Measurements from ENCODE around the gene RAB21. TPM values are rescaled to one million over a fixed set of nuclear protein-coding genes. Genes with fewer than 3 reads are reported as not detected.

RAB21 gene
- total and polyA plus RNA-seq, 2 of the 13 experiments (the other 11 are each of a cell fraction or from before 2014, with no cell fraction given): 4.4 to 50.9 TPM

- TF ChIP-seq HINFP (CRISPR knock-in tag; IDR thresholded peaks at IDR 0.05; ENCODE audit: low read depth) (no peak), ZNF354B (CRISPR knock-in tag; IDR thresholded peaks at IDR 0.05) (no peak), MAX (IDR thresholded peaks at IDR 0.05) (peak; percentile 54), HMG20A (CRISPR knock-in tag; IDR thresholded peaks at IDR 0.05; ENCODE audit: borderline replicate concordance) (peak; percentile 17; the same call in 1 of the 2 replicates), PRPF4 (IDR thresholded peaks at IDR 0.05; ENCODE audit: low read depth, low read length, poor library complexity, severe bottlenecking) (no peak)
These were observed 23.0 kb upstream of the RAB21 start (continued) for GRCh38 chr12:71731439-71732356.

GRCh38 chr12:71732357-71732712, 22.3 kb upstream of the RAB21 start:
- H3K4me3 ChIP-seq (replicated peaks in 1 of 3; ENCODE audit: insufficient read depth in 1 of 3, low read depth in 2 of 3, low read length in 3 of 3): peak overlapping the region; percentile 49 to 72 (median 62)
- CTCF ChIA-PET (ENCODE audit: low intra/inter-chr PET ratio, low total read pairs): interaction anchor here (1.5 kb wide), 1 partner anchor 15 kb away, joined by 7 read pairs; no protein-coding TSS in a partner anchor
- no peak for TF ChIP-seq ZFP62 (CRISPR knock-in tag; IDR thresholded peaks at IDR 0.05)
- TF ChIP-seq GATA4 (IDR thresholded peaks at IDR 0.05; ENCODE audit: borderline replicate concordance, low read depth): no peak
- no peak for TF ChIP-seq ZNF503 (CRISPR knock-in tag; IDR thresholded peaks at IDR 0.05)
- TF ChIP-seq ZNF839 (CRISPR knock-in tag; IDR thresholded peaks at IDR 0.05; ENCODE audit: borderline replicate concordance): no peak
- TF ChIP-seq ZNF766 (CRISPR knock-in tag; IDR thresholded peaks at IDR 0.05; ENCODE audit: borderline replicate concordance): 0 out of 2 replicates have a peak, but pooled peaks have one; percentile 29
- no peak; the same call in 1 of the 2 replicates for TF ChIP-seq ZNF709 (CRISPR knock-in tag; IDR thresholded peaks at IDR 0.05)
- 0 out of 2 replicates have a peak, but pooled peaks have one; percentile 1 for TF ChIP-seq TIGD3 (CRISPR knock-in tag; IDR thresholded peaks at IDR 0.05; ENCODE audit: borderline replicate concordance)
- TF ChIP-seq TGIF2 (CRISPR knock-in tag; IDR thresholded peaks at IDR 0.05): no peak
- TF ChIP-seq THAP7 (CRISPR knock-in tag; IDR thresholded peaks at IDR 0.05): no peak

More at GRCh38 chr12:71732357-71732712, 22.3 kb upstream of the RAB21 start:
- peak overlapping the region; percentile 97 for H3K4me2 ChIP-seq (ENCODE audit: low read depth, low read length)
- no peaks in the 10 kb centered on the region for H3K9me3 ChIP-seq (ENCODE audit: low read length)
- intact Hi-C loops (cut with micrococcal nuclease; ENCODE audit: unreplicated experiment) (no loop called here), in situ Hi-C loops (cut with HindIII; ENCODE audit: extremely low pct_ligation_motif_present, low pct_unique_long_range_greater_than_20kb) (loop anchor here (25.0 kb wide), 1 partner anchor 595 kb away; no protein-coding TSS in a partner anchor)
- 39% methylated on average over 3 of the region's 3 CpGs for WGBS (ENCODE audit: low lambda C conversion rate)
- no peaks in the 10 kb centered on the region for H4K20me1 ChIP-seq (ENCODE audit: insufficient read depth, low read length)
- BruUV-seq (replicated peaks): TSS peak; percentile 84
- DNase-seq (ENCODE audit: low spot score) (no peak), FAIRE-seq (no peak), ATAC-seq (no peak)
- no peaks in the 10 kb centered on the region for H3K36me3 ChIP-seq (replicated peaks in 1 of 2; ENCODE audit: control insufficient read depth in 1 of 2, insufficient read depth in 2 of 2, low read length in 2 of 2)
- peak overlapping the region; percentile 96 for H2AFZ ChIP-seq (ENCODE audit: low read length)
- POLR2A ChIA-PET: interaction anchor here (0.6 to 2.2 kb wide), 15 partner anchors 8 to 293 kb away, joined by 3 to 19 read pairs (median 4); partner anchors contain the start of genes RAB21, THAP2 and TMEM19
- no peaks in the 10 kb centered on the region for H3K79me2 ChIP-seq (ENCODE audit: insufficient read depth, low read length)
- H3K4me1 ChIP-seq (ENCODE audit: insufficient read depth, low read length): peaks cover 17% of the 10 kb centered on the region
- H3K9ac ChIP-seq (ENCODE audit: insufficient read depth, low read depth, low read length): peak overlapping the region; percentile 56
- H3K27me3 ChIP-seq (ENCODE audit: control insufficient read depth in 1 of 2, insufficient read depth in 2 of 2, low read length in 2 of 2): no peaks in the 10 kb centered on the region
- peak overlapping the region; percentile 62 for H3K27ac ChIP-seq (ENCODE audit: extremely low read length, insufficient read depth, low read length)

Data from HepG2 (cell line).